Duodenal mucosa (tissue), 2 donors: ENCODE data around the gene DRAM1.

ENCODE experiments used
- H3K27ac ChIP-seq: one replicate; pipeline ENCODE4 v1.7.0; 2013; ENCODE audit warnings: low read depth, low read length
- H3K27me3 ChIP-seq, 2 donors: one replicate each; pipeline ENCODE4 v1.7.0; 2013; ENCODE audit warnings: low read length in 2 of 2, control low read depth in 1 of 2; ENCODE audit not compliant: insufficient read depth in 2 of 2, control insufficient read depth in 1 of 2
- H3K36me3 ChIP-seq, 2 donors: one replicate each; pipeline ENCODE4 v1.7.0; 2013; ENCODE audit warnings: low read length in 2 of 2, control low read depth in 1 of 2; ENCODE audit not compliant: insufficient read depth in 2 of 2, control insufficient read depth in 1 of 2
- H3K4me1 ChIP-seq, 2 donors: one replicate each; pipeline ENCODE4 v1.7.0; 2013; ENCODE audit warnings: low read length in 2 of 2, control low read depth in 1 of 2; ENCODE audit not compliant: insufficient read depth in 2 of 2, control insufficient read depth in 1 of 2
- H3K4me3 ChIP-seq, 2 donors: one replicate each; pipeline ENCODE4 v1.7.0; 2013; ENCODE audit warnings: low read length in 2 of 2, low read depth in 1 of 2
- H3K9ac ChIP-seq, 2 donors: one replicate each; pipeline ENCODE4 v1.7.0; 2013; ENCODE audit warnings: low read length in 2 of 2, low read depth in 1 of 2
- H3K9me3 ChIP-seq, 2 donors: one replicate each; pipeline ENCODE4 v1.7.0; 2013; ENCODE audit warnings: low read length in 2 of 2, control low read depth in 1 of 2; ENCODE audit not compliant: control insufficient read depth in 1 of 2

Gene DRAM1

DNA sequence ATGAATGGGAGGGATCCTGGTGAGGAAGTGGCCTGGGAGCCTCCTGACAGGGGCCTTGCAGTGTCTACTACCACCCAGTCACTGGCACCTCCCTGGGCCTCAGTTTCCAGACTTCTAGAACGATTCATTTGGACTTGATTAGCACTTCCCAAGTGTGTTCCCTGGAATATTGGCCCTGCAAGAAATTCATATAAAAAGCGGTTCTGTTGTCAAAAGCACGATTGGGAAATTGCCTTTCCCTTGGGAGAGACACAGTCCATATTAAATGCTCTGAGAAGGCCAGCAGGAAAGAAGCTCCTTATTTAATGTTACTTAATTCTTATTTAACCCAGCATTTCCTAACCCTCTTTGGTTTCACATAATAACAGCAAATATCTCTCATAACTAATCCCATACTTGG is 61.9 kb downstream of the DRAM1 start:
- Histone ChIP-seq H3K4me3 (no peak overlapping the region), H3K9me3 (no peaks in the 10 kb centered on the region), H3K9ac (no peak overlapping the region), H3K4me1 (peaks cover 8 to 17% of the 10 kb centered on the region in 2 donors), H3K36me3 (no peaks in the 10 kb centered on the region), H3K27me3 (no peaks in the 10 kb centered on the region), H3K27ac (no peak overlapping the region)

DNA sequence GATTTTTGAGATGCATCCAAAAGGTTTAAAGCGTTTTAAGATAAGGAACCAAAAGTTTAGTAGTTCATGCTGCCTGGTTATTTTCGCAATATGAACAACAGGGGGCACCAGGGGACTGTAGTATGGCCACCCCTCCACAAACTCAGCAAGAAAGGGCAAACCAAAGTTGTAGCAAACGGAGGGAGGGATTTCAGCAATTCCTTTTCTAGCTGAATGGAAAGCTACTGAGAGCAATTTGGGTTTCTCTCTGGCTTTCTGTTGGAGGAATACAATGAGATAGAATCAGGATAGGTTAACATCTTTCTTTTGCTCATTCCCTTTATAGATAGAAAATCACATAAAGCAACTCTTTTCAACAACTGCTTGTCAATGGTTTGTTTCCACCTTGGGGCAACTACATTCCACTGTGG is 62.5 kb downstream of the DRAM1 start:
- Histone ChIP-seq H3K27ac (no peak overlapping the region), H3K9ac (no peak overlapping the region), H3K27me3 (no peaks in the 10 kb centered on the region), H3K9me3 (no peaks in the 10 kb centered on the region), H3K4me3 (no peak overlapping the region), H3K4me1 (peaks cover 8 to 17% of the 10 kb centered on the region in 2 donors), H3K36me3 (no peaks in the 10 kb centered on the region)

DNA sequence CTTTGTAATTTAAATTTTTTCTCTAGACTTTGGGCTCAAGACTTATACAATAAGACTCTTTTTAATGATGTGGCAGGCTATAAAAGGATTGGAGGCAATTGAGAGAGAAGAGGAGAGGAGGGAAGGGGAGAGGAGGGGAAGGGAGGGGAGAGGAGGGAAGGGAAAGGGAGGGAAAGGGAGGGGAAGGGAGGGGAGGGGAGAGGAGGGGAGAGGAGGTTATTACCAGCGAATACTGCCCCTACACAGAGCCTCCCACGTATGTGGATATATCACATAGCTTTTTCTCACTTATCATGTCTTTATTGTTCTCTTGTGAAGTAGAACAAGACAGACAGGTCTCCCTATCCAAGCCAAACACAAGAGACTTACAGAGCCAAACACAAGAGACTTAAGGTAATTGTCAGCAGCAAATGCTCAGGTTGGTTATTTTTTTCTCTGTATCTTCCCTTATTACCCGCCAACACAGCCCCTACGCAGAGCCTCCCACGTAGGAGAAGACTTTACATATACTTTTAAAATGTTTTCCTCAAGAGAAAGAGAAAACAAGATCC is 63.1 kb downstream of the DRAM1 start:
- Histone ChIP-seq H3K27ac (no peak overlapping the region), H3K9ac (no peak overlapping the region), H3K4me1 (peaks cover 8 to 17% of the 10 kb centered on the region in 2 donors), H3K36me3 (no peaks in the 10 kb centered on the region), H3K27me3 (no peaks in the 10 kb centered on the region), H3K4me3 (no peak overlapping the region), H3K9me3 (no peaks in the 10 kb centered on the region)

DNA sequence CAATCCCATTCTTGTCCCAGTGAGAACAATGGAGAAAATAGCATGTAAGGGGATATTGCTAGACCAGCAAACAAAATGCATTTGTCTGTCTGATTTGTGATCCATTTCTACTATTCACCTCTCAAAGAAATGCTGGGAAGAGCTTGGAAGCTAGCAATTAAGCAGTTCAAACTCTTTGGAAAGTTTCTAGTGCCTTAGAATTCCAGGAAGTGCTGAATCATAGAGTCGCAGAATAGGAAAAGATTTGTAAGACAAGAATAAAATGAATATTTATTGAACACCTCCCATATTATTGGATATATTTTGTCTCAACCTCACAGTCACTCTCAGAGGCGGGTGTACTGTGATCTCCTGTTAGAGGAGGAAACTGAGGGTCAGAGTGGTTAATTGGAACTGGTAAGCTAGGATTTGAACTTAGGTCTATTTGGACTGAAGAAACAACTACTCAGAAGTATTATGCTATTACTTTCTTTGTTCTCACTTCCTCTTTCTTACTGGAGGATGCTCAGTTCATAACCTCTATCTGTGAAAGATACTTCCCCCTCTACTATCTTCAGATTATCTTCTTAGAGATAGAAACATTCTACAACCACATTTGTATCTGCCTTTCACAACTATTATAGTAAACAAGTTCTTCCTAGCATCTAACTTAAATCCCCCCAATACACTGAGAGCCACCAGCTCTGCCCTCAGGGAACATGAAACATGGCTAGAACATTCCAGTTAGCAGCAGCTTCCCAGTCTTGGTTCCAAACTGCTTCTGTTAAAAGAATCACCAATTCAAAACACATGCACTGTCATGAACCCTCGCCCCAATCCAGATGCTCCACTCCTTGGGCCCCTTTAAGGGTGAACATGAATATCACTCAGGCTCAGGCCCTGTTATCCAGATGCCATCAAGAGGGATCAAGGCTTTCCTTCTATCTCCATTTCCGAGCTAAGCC is 64.2 kb downstream of the DRAM1 start:
- no peak overlapping the region for H3K27ac ChIP-seq
- H3K9me3 ChIP-seq, result no peaks in the 10 kb centered on the region
- no peaks in the 10 kb centered on the region for H3K27me3 ChIP-seq
- peaks cover 12 to 14% of the 10 kb centered on the region in 2 donors for H3K4me1 ChIP-seq
- no peak overlapping the region for H3K4me3 ChIP-seq
- no peak overlapping the region for H3K9ac ChIP-seq
- no peaks in the 10 kb centered on the region for H3K36me3 ChIP-seq

DNA sequence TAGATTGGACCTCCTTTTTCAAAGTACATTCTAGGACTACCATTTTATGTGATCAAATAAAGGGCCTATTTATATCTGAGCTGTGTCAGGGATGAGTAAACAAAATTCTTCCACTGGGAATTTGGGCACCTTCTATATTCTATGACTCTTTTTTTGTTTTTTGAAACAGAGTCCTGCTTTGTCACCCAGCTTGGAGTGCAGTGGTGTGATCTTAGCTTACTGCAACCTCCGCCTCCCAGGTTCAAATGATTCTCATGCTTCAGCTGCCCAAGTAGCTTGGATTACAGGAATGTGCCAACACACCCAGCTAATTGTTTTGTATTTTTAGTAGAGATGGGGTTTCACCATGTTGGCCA is 64.8 kb downstream of the DRAM1 start:
- Histone ChIP-seq H3K27ac (no peak overlapping the region), H3K9me3 (no peaks in the 10 kb centered on the region)

DNA sequence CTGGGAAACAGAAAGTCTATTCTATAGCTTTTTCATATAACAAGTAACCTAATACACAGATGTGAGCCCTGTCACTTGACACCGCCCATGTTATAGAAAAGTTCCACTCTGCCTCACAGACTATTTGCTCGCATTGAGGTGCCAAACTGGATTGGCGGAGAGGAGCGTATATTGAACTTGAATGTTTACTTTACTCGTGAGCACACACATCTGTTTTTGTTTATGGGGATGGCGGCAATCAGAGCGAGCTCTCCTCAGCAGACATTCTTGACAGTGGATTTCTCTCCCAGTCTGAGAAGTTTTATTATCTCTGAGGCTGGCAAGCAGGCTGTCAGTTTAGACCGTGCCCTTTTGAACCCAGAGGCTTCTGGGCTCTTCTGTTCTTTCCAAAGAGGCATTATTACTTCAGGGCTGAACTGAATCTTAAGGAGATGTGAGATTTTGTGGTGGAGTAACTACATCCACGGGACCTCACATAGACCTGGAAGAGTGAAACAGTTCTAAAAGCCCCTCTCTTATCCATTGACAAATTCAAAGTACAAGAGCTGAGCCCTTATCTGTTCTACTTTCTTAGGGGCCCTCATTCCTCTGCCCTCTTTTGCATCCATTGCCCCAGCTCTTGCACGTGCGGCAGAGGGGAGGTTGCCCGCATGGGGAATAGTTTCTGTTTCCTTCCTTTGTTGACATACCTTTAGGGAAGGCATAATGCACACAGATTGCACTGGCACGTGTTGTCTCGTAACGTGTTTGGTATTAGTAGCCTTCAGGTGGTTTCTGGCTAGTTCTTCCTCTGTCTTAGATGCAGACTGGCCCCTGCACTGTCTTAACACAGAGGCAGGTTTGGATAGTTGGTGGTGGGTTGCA is 68.2 kb downstream of the DRAM1 start:
- Histone ChIP-seq H3K27me3 (no peaks in the 10 kb centered on the region), H3K4me1 (peaks cover 4 to 9% of the 10 kb centered on the region in 2 donors), H3K36me3 (no peaks in the 10 kb centered on the region), H3K9me3 (no peaks in the 10 kb centered on the region), H3K27ac (no peak overlapping the region), H3K9ac (no peak overlapping the region), H3K4me3 (no peak overlapping the region)

More for the DNA sequence above, 64.8 kb downstream of the DRAM1 start:
- no peaks in the 10 kb centered on the region for H3K27me3 ChIP-seq
- H3K4me3 ChIP-seq, result no peak overlapping the region
- H3K4me1 ChIP-seq, result peaks cover 8 to 9% of the 10 kb centered on the region in 2 donors
- H3K36me3 ChIP-seq, result no peaks in the 10 kb centered on the region
- no peak overlapping the region for H3K9ac ChIP-seq

DNA sequence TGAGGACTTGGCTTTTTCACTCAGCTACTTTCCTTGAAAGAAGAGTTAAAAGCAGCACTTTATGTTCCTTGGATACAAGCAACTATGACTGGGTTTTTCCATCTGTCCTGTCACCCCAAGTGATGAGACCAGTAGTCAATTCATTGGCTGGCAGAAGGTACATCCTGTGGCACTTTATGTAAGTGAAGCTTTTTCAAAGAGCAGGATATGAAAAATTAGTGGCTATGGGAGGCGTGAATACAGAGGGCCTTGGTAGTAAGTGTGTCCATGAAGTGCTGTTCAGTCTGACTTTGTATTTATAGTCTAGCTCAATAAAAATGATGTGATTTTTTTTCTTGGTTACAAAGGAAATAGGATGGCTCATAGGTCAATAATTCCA is 68.8 kb downstream of the DRAM1 start:
- H3K9ac ChIP-seq, result no peak overlapping the region
- H3K36me3 ChIP-seq, result no peaks in the 10 kb centered on the region
- no peaks in the 10 kb centered on the region for H3K27me3 ChIP-seq
- H3K4me3 ChIP-seq, result no peak overlapping the region
- no peaks in the 10 kb centered on the region for H3K9me3 ChIP-seq
- no peak overlapping the region for H3K27ac ChIP-seq
- peaks cover 4 to 9% of the 10 kb centered on the region in 2 donors for H3K4me1 ChIP-seq

DNA sequence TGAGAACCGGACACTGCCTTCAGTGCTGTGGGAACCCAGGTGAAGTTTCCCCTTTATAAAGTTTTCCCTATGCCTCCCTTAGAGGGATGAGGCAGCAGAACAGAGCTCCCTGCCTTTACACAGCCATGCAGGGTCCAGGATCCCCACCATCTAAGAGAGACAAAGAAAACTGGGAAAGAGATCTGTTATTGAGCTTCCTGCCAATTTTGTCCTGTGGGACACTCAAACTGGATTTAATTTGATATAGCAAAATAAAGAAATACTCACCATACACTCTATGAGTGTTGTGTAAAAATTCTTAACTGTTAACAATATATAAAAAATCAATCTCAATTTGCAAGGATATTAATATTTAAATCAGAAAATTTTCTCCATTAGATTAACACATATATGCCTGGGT is 69.9 kb downstream of the DRAM1 start:
- H3K27ac ChIP-seq, result no peak overlapping the region
- H3K4me1 ChIP-seq, result peaks cover 4% of the 10 kb centered on the region in 2 donors
- H3K27me3 ChIP-seq, result no peaks in the 10 kb centered on the region
- no peak overlapping the region for H3K9ac ChIP-seq
- no peaks in the 10 kb centered on the region for H3K9me3 ChIP-seq
- no peaks in the 10 kb centered on the region for H3K36me3 ChIP-seq
- H3K4me3 ChIP-seq, result no peak overlapping the region

DNA sequence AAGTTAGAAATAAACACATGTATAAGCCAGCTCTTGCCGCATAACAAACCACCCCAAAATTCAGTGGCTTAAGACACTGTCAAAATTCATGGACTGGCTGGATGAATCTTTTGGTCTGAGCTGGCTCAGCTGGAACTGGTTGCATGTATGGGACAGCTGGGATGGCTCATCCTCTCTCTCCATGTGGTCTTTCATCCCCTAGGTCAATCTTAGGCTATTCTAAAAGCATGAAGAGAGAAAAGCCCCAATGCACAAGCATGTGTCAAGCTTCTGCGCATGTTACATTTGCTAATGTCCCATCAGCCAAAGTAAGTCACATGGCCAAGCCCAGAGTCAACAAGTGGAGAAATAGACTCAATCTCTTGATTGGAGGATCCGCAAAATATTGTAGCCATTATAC is 71.0 kb downstream of the DRAM1 start:
- H3K4me3 ChIP-seq, result no peak overlapping the region
- no peaks in the 10 kb centered on the region for H3K36me3 ChIP-seq
- no peak overlapping the region for H3K27ac ChIP-seq
- peaks cover 4% of the 10 kb centered on the region in 2 donors for H3K4me1 ChIP-seq
- H3K9me3 ChIP-seq, result no peaks in the 10 kb centered on the region
- no peaks in the 10 kb centered on the region for H3K27me3 ChIP-seq
- no peak overlapping the region for H3K9ac ChIP-seq
